ENCODE data around the gene PARD3.

Gene PARD3

DNA sequence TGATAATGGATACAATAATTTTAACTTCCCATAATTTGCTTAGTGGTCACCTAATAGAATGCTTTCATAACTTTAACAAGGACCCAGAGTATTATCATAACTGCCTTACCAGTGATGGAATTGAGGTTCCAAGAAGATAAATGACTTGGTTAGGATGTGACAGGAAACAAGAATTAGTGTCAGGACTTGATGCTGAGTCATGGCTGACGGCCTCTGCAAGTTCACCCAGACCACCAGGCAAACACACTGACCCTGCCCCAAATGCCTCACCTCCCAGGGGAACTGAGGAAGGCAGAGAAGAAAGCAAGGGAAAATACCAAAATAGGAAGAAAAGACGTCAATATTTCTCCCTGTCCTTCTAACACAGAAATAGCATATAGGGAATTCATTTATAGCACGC is 636.3 kb downstream of the PARD3 start:
- no peak overlapping the region for H3K27ac ChIP-seq (ENCODE audit: low read depth, low read length)

DNA sequence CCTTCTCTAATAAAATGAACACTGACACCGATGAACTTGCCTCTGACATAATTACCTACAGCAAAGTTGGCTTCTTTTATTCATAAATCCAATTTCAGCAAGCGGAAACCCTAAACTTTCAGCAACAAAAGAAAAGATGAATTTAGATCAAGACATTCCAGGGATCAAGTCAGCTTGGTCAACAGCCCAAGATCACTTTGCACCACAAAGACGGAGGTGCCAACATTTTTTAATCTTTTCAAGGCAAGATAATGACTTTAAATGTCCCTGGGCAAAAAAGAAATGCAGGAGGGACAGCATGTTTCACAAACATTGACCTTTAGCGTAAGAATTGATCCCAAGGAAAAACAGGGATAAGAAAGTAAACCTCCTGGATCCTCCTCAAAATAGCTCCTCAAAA is 636.9 kb downstream of the PARD3 start:
- H3K9me3 ChIP-seq (ENCODE audit: insufficient read depth, low read length), result no peaks in the 10 kb centered on the region
- H3F3A ChIP-seq (ENCODE audit: insufficient read depth), result no peaks in the 10 kb centered on the region
- TF ChIP-seq EZH2phosphoT487 (conservative IDR thresholded peaks at IDR 0.05; ENCODE audit: low read length), result no peak
- TF ChIP-seq, protein P1, sequence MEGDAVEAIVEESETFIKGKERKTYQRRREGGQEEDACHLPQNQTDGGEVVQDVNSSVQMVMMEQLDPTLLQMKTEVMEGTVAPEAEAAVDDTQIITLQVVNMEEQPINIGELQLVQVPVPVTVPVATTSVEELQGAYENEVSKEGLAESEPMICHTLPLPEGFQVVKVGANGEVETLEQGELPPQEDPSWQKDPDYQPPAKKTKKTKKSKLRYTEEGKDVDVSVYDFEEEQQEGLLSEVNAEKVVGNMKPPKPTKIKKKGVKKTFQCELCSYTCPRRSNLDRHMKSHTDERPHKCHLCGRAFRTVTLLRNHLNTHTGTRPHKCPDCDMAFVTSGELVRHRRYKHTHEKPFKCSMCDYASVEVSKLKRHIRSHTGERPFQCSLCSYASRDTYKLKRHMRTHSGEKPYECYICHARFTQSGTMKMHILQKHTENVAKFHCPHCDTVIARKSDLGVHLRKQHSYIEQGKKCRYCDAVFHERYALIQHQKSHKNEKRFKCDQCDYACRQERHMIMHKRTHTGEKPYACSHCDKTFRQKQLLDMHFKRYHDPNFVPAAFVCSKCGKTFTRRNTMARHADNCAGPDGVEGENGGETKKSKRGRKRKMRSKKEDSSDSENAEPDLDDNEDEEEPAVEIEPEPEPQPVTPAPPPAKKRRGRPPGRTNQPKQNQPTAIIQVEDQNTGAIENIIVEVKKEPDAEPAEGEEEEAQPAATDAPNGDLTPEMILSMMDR (IDR thresholded peaks at IDR 0.05; ENCODE audit: insufficient read depth, low read length, poor library complexity, severe bottlenecking), result no peak
- H2AFZ ChIP-seq (ENCODE audit: low read depth, low read length, severe bottlenecking), result no peak overlapping the region
- no peaks in the 10 kb centered on the region for H3K79me2 ChIP-seq (ENCODE audit: insufficient read depth, low read length)
- no peaks in the 10 kb centered on the region for H4K20me1 ChIP-seq (ENCODE audit: low read depth, low read length)
- H3K36me3 ChIP-seq (ENCODE audit: low read length), result no peaks in the 10 kb centered on the region
- no peak overlapping the region for H3K4me2 ChIP-seq (ENCODE audit: low read depth, low read length, poor library complexity, severe bottlenecking)
- H3K27ac ChIP-seq (ENCODE audit: low read depth, low read length), result no peak overlapping the region
- no peak overlapping the region for H3K4me3 ChIP-seq (ENCODE audit: insufficient read depth, low read length, poor library complexity, severe bottlenecking)
- H3K9me2 ChIP-seq (replicated peaks; ENCODE audit: insufficient read depth, low read length), result no peaks in the 10 kb centered on the region
- H3K27me3 ChIP-seq (ENCODE audit: low read length), result no peaks in the 10 kb centered on the region
- H3K9ac ChIP-seq (ENCODE audit: low read length), result no peak overlapping the region

More for the DNA sequence above, 636.3 kb downstream of the PARD3 start:
- no peaks in the 10 kb centered on the region for H3K79me2 ChIP-seq (ENCODE audit: insufficient read depth, low read length)
- no peaks in the 10 kb centered on the region for H3K36me3 ChIP-seq (ENCODE audit: low read length)
- H3K9ac ChIP-seq (ENCODE audit: low read length), result no peak overlapping the region
- H4K20me1 ChIP-seq (ENCODE audit: low read depth, low read length), result no peaks in the 10 kb centered on the region
- H3K4me2 ChIP-seq (ENCODE audit: low read depth, low read length, poor library complexity, severe bottlenecking), result no peak overlapping the region
- no peak for TF ChIP-seq EZH2phosphoT487 (conservative IDR thresholded peaks at IDR 0.05; ENCODE audit: low read length)
- TF ChIP-seq, protein P1 (IDR thresholded peaks at IDR 0.05; ENCODE audit: insufficient read depth, low read length, poor library complexity, severe bottlenecking), result no peak
- H3K9me2 ChIP-seq (replicated peaks; ENCODE audit: insufficient read depth, low read length), result no peaks in the 10 kb centered on the region
- no peak overlapping the region for H3K4me3 ChIP-seq (ENCODE audit: insufficient read depth, low read length, poor library complexity, severe bottlenecking)
- no peak overlapping the region for H2AFZ ChIP-seq (ENCODE audit: low read depth, low read length, severe bottlenecking)
- H3K9me3 ChIP-seq (ENCODE audit: insufficient read depth, low read length), result no peaks in the 10 kb centered on the region
- no peaks in the 10 kb centered on the region for H3K27me3 ChIP-seq (ENCODE audit: low read length)
- H3F3A ChIP-seq (ENCODE audit: insufficient read depth), result no peaks in the 10 kb centered on the region

DNA sequence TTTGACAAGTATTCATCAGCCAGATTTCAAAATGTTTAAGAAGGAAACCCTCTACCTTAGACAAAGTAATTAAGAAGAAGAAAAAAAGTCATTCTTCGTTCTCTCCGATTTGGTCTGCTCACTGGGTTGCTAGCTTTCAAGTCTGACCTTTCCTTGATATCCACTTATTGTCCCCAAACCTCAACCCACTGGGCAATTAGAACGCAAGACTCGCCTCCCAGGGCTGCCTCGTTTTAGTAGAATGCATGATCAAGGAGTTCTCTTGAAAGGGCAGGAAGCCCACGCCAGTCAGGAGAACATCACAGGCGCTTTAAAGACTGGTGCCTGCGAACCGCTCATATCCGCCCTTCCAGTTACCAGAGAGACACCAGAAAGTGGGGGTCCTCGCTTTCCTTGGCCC is 637.7 kb downstream of the PARD3 start:
- Histone ChIP-seq H3K4me3 (ENCODE audit: insufficient read depth, low read length, poor library complexity, severe bottlenecking) (no peak overlapping the region), H3K9me3 (ENCODE audit: insufficient read depth, low read length) (no peaks in the 10 kb centered on the region)

More for the DNA sequence above, 637.7 kb downstream of the PARD3 start:
- H3K79me2 ChIP-seq (ENCODE audit: insufficient read depth, low read length), result no peaks in the 10 kb centered on the region
- no peaks in the 10 kb centered on the region for H3K9me2 ChIP-seq (replicated peaks; ENCODE audit: insufficient read depth, low read length)
- H2AFZ ChIP-seq (ENCODE audit: low read depth, low read length, severe bottlenecking), result no peak overlapping the region
- H3K27me3 ChIP-seq (ENCODE audit: low read length), result no peaks in the 10 kb centered on the region
- no peak overlapping the region for H3K4me2 ChIP-seq (ENCODE audit: low read depth, low read length, poor library complexity, severe bottlenecking)
- TF ChIP-seq, protein P1 (IDR thresholded peaks at IDR 0.05; ENCODE audit: insufficient read depth, low read length, poor library complexity, severe bottlenecking), result no peak
- TF ChIP-seq EZH2phosphoT487 (conservative IDR thresholded peaks at IDR 0.05; ENCODE audit: low read length), result no peak
- no peak overlapping the region for H3K9ac ChIP-seq (ENCODE audit: low read length)
- no peaks in the 10 kb centered on the region for H4K20me1 ChIP-seq (ENCODE audit: low read depth, low read length)
- no peak overlapping the region for H3K27ac ChIP-seq (ENCODE audit: low read depth, low read length)
- H3K36me3 ChIP-seq (ENCODE audit: low read length), result no peaks in the 10 kb centered on the region
- no peaks in the 10 kb centered on the region for H3F3A ChIP-seq (ENCODE audit: insufficient read depth)
